ENCODE measurements around the gene CTXND2. TPM values are rescaled to one million over a fixed set of nuclear protein-coding genes. Genes with fewer than 3 reads are reported as not detected.
"Not testable (repeated sequence)": the region's sequence is repeated elsewhere in the genome, so short reads cannot be mapped to it uniquely, and the experiment has no call there.

The CTXND2 gene
- total RNA-seq, 4 donors from 2014 or later = not detected

- TF ChIP-seq POLR2A (IDR thresholded peaks at IDR 0.05) (no peak), CTCF (IDR thresholded peaks at IDR 0.05) (no peak)
- 90 to 94% methylated on average over 4 of the region's 4 CpGs for WGBS, 2 donors
Measured at GRCh38 chr1:150846473-150847146, 40.3 kb upstream of the CTXND2 start.

GRCh38 chr1:150850801-150851362 lies 36.1 kb upstream of the CTXND2 start:
- H3K9me3 ChIP-seq; intact Hi-C loops (cut with DNase I); DNase-seq; H3K4me3 ChIP-seq; H3K27ac ChIP-seq; H3K27me3 ChIP-seq; H3K4me1 ChIP-seq: not testable (repeated sequence)
- WGBS, 2 donors = no CpG with 5 or more reads among the region's 49 CpGs
- H3K36me3 ChIP-seq = peaks cover 0 to 91% (median 3%) of the 10 kb centered on the region in 3 donors

More at GRCh38 chr1:150846473-150847146, 40.3 kb upstream of the CTXND2 start:
- Histone ChIP-seq H3K9me3 (no peaks in the 10 kb centered on the region), H3K4me3 (no peak overlapping the region), H3K27ac (no peak overlapping the region), H3K27me3 (no peaks in the 10 kb centered on the region), H3K4me1 (no peaks in the 10 kb centered on the region), H3K36me3 (peaks cover 0 to 87% (median 3%) of the 10 kb centered on the region in 3 donors)
- DNase-seq = no peak
- intact Hi-C loops (cut with DNase I) = no loop called here

- intact Hi-C loops (cut with DNase I); H3K4me3 ChIP-seq; DNase-seq; H3K4me1 ChIP-seq; H3K27ac ChIP-seq; H3K27me3 ChIP-seq; H3K9me3 ChIP-seq: not testable (repeated sequence)
- peaks cover 0 to 94% (median 0%) of the 10 kb centered on the region in 3 donors for H3K36me3 ChIP-seq
- 90 to 96% methylated on average over 3 of the region's 3 CpGs for WGBS, 2 donors
Measured at GRCh38 chr1:150852734-150853133, 34.2 kb upstream of the CTXND2 start.

- no peak overlapping the region for H3K27ac ChIP-seq
- H3K27me3 ChIP-seq = no peaks in the 10 kb centered on the region
- intact Hi-C loops (cut with DNase I) = no loop called here
- WGBS, 2 donors = 85 to 97% methylated on average over 2 of the region's 2 CpGs
- H3K36me3 ChIP-seq = peaks cover 0 to 24% (median 0%) of the 10 kb centered on the region in 3 donors
- H3K4me3 ChIP-seq = no peak overlapping the region
- TF ChIP-seq CTCF (IDR thresholded peaks at IDR 0.05) (no peak), POLR2A (IDR thresholded peaks at IDR 0.05) (no peak)
- H3K9me3 ChIP-seq = no peaks in the 10 kb centered on the region
- DNase-seq = no peak
- H3K4me1 ChIP-seq = no peaks in the 10 kb centered on the region
Measured at GRCh38 chr1:150863724-150864123, 23.2 kb upstream of the CTXND2 start.

GRCh38 chr1:150864200-150864599 lies 22.7 kb upstream of the CTXND2 start:
- H3K27ac ChIP-seq; H3K27me3 ChIP-seq; H3K9me3 ChIP-seq; intact Hi-C loops (cut with DNase I); H3K4me3 ChIP-seq; DNase-seq; H3K4me1 ChIP-seq: not testable (repeated sequence)
- peaks cover 0 to 29% (median 0%) of the 10 kb centered on the region in 3 donors for H3K36me3 ChIP-seq
- no CpG with 5 or more reads among the region's 3 CpGs for WGBS, 2 donors

GRCh38 chr1:150869683-150870082 lies 17.3 kb upstream of the CTXND2 start:
- intact Hi-C loops (cut with DNase I) = no loop called here
- Histone ChIP-seq H3K27ac (no peak overlapping the region), H3K9me3 (no peaks in the 10 kb centered on the region), H3K4me1 (peaks cover 0 to 29% (median 3%) of the 10 kb centered on the region in 3 donors), H3K4me3 (no peak overlapping the region), H3K36me3 (peaks cover 0 to 35% (median 0%) of the 10 kb centered on the region in 3 donors), H3K27me3 (no peaks in the 10 kb centered on the region)
- DNase-seq = no peak
- TF ChIP-seq CTCF (IDR thresholded peaks at IDR 0.05) = no peak
- no peak for TF ChIP-seq POLR2A (IDR thresholded peaks at IDR 0.05)

Measured in esophagus squamous epithelium (tissue), 5 donors.